Measurements from ENCODE around the gene CNOT4.
"Not testable (repeated sequence)": the region's sequence is repeated elsewhere in the genome, so short reads cannot be mapped to it uniquely, and the experiment has no call there.

CNOT4 gene

GRCh38 chr7:135454060-135454459, 55.8 kb downstream of the CNOT4 start:
- TF ChIP-seq POLR2A (IDR thresholded peaks at IDR 0.05; ENCODE audit: low read depth, low read length), result no peak
- FAIRE-seq (no peak), DNase-seq (ENCODE audit: insufficient read length, low spot score) (no peak)

GRCh38 chr7:135449436-135449835, 60.5 kb downstream of the CNOT4 start:
- no peak for TF ChIP-seq POLR2A (IDR thresholded peaks at IDR 0.05; ENCODE audit: low read depth, low read length)
- DNase-seq (ENCODE audit: insufficient read length, low spot score) (no peak), FAIRE-seq (no peak)

DNA sequence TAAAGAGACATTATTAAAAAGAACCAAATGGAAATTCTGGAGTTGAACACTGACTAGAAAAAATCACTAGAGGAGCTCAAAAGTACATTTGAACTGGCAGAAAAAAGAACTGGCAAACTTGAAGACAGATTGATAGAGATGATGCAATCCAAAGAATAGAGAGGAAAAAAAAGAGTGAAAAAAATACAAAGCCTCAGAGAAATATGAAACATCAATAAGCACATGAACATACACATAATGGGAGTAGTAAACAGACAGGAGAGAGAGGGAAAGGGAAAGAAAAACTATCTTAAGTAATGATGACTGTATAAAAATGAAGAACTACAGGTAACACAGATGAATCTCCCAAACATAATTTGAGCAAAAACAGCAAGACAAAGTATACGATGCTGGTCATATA, 61.1 kb downstream of the CNOT4 start:
- no peak for DNase-seq (ENCODE audit: insufficient read length, low spot score)
- TF ChIP-seq POLR2A (IDR thresholded peaks at IDR 0.05; ENCODE audit: low read depth, low read length), result no peak
- FAIRE-seq, result no peak

GRCh38 chr7:135447748-135448147, 62.2 kb downstream of the CNOT4 start:
- no peak for FAIRE-seq

GRCh38 chr7:135445690-135446089, 64.2 kb downstream of the CNOT4 start:
- TF ChIP-seq POLR2A (IDR thresholded peaks at IDR 0.05; ENCODE audit: low read depth, low read length), result no peak
- FAIRE-seq, result no peak
- DNase-seq (ENCODE audit: insufficient read length, low spot score), result no peak

More at GRCh38 chr7:135447748-135448147, 62.2 kb downstream of the CNOT4 start:
- no peak for DNase-seq (ENCODE audit: insufficient read length, low spot score)
- TF ChIP-seq POLR2A (IDR thresholded peaks at IDR 0.05; ENCODE audit: low read depth, low read length), result no peak

DNA sequence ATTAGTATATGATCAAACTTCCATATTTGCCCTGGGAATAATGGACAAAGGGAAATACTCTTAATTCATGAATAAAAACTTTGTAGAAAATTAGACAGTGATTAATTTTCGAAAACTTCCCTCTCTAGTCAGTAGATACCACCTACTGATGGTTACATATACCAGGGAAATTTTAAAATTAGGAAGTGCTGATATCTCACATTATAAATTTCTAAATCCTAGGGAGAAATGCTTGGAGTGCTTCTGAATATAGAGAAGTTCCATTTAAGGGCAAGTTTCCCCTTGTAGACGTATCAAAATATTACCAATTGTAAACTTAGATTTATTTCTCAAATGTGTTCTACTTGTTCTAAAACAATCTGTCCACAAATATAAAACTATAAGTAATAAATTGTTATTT, 64.6 kb downstream of the CNOT4 start:
- DNase-seq (ENCODE audit: insufficient read length, low spot score); FAIRE-seq: not testable (repeated sequence)

GRCh38 chr7:135441791-135442190, 68.1 kb downstream of the CNOT4 start:
- DNase-seq (ENCODE audit: insufficient read length, low spot score) (peak; percentile 6), FAIRE-seq (peak; percentile 67)
- TF ChIP-seq POLR2A (IDR thresholded peaks at IDR 0.05; ENCODE audit: low read depth, low read length), result no peak

GRCh38 chr7:135434047-135434446, 75.9 kb downstream of the CNOT4 start:
- DNase-seq (ENCODE audit: insufficient read length, low spot score), result no peak
- no peak for FAIRE-seq

DNA sequence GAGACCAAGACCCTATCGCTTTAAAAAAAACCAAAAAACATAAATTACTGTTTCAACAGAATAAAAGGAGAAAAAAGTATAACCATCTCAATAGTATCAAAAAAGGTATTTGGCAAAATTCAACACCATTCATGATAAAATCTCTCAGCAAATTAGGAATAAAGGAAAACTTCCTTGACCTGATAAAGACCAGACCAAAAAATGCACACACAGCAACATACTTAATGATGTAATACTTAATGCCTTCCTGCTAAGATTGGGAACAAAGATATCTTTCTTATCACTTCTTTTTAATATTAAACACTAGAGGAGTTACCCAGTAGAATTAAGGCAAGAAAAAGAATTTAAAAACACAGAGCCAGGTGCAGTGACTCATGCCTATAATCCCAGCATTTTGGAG, 79.3 kb downstream of the CNOT4 start:
- FAIRE-seq (no peak), DNase-seq (ENCODE audit: insufficient read length, low spot score) (no peak)
- no peak for TF ChIP-seq POLR2A (IDR thresholded peaks at IDR 0.05; ENCODE audit: low read depth, low read length)

More at GRCh38 chr7:135434047-135434446, 75.9 kb downstream of the CNOT4 start:
- TF ChIP-seq POLR2A (IDR thresholded peaks at IDR 0.05; ENCODE audit: low read depth, low read length), result no peak

DNA sequence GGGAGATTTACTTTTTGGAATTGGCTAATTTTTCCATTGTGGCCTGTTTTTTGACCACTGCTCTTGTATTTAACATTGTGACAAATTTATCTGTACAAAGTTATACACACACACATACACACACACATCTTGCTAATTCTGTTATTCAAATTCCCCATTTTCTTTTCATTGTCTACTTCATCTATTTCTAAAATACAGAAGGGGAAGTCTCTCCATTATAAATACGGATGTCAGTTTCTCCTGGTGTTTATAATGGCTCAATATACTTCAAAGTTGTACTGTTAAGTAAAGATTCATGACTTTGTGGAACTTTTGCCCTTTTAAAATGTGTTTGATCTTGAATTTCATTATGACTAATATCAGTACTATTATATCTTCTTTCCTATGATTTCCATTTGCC, 81.0 kb downstream of the CNOT4 start:
- no peak for FAIRE-seq
- TF ChIP-seq POLR2A (IDR thresholded peaks at IDR 0.05; ENCODE audit: low read depth, low read length), result no peak

DNA sequence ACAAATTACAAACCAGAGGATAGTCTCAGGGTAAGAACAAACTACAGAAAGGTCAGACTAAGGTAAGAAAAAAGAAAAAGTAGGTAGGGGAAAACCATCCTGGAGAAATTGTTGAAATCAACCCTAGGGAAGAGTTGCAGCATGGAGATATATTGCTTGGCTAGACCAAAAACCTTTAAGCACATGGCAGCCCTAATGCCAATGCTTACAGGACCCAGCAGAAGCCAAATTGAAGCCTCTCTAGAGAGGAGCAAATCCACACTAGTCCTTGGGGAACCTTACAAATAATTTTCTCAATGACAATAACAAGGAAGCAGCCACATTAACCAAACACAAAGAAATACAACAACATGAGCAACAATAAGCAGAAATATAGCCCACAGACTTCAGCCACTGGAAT, 81.9 kb downstream of the CNOT4 start:
- DNase-seq (ENCODE audit: insufficient read length, low spot score) (no peak), FAIRE-seq (no peak)
- no peak for TF ChIP-seq POLR2A (IDR thresholded peaks at IDR 0.05; ENCODE audit: low read depth, low read length)

More for the DNA sequence above, 81.0 kb downstream of the CNOT4 start:
- no peak for DNase-seq (ENCODE audit: insufficient read length, low spot score)

DNA sequence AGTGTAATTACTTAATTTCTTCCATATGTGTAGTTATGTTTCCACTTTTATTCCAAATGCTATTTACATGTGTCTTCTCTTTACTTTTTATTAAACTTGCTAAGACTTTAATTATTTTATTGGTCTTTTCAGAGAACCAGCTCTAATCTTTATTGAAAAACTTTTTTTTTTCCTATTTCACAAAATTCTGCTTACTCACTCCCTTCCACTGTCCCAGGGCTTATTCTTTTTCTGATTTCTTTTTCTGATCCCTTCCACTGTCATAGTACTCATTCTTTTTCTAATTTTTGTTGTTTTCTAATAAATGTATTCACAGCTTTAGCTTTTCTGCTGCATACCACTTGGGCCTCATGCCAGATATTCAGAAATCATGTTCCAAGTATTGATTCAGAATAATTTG, 82.7 kb downstream of the CNOT4 start:
- no peak for TF ChIP-seq POLR2A (IDR thresholded peaks at IDR 0.05; ENCODE audit: low read depth, low read length)
- no peak for FAIRE-seq
- DNase-seq (ENCODE audit: insufficient read length, low spot score), result no peak

DNA sequence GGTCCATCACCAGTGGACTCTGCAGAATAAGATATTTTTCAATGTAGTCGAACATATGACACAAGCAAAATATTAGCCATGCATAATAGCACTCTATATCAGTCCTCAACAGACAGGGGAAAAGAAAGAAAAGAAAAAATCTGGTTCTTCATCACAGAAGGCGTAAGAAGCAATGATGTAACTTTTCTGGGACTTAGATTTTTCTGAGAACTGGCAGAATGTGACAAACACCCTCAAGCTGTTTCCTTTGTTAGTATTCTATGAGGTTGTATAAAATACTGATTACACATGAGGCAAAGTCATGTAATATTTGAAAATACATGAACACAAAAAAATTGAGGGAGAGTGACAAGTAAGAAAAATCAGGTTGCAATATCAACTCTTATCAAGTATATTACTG, 84.9 kb downstream of the CNOT4 start:
- TF ChIP-seq POLR2A (IDR thresholded peaks at IDR 0.05; ENCODE audit: low read depth, low read length), result no peak
- no peak for DNase-seq (ENCODE audit: insufficient read length, low spot score)
- FAIRE-seq, result no peak

DNA sequence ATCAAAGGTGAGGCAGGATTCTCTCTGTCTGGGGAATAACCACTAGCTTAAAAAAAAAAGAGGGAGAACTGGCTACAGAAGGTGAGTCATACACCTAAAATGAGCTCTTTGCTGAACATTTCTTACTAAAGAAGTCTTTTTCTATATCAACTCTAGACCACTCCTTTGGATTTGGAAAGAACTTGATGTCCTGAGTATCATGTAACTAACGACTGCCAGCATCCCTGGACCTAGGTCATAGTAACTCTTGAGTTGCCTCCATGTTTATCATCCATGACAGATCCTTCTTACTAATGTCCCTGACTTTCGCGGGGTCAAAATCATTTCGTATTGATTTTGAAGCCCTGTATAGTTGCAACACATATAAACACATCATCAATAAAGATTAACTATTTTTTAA, 89.1 kb downstream of the CNOT4 start:
- no peak for TF ChIP-seq POLR2A (IDR thresholded peaks at IDR 0.05; ENCODE audit: low read depth, low read length)
- FAIRE-seq (no peak), DNase-seq (ENCODE audit: insufficient read length, low spot score) (no peak)

- DNase-seq (ENCODE audit: insufficient read length, low spot score) (no peak), FAIRE-seq (no peak)
- no peak for TF ChIP-seq POLR2A (IDR thresholded peaks at IDR 0.05; ENCODE audit: low read depth, low read length)
Observed at GRCh38 chr7:135416431-135416830, 93.5 kb downstream of the CNOT4 start.

- DNase-seq (ENCODE audit: insufficient read length, low spot score) (no peak), FAIRE-seq (no peak)
- TF ChIP-seq POLR2A (IDR thresholded peaks at IDR 0.05; ENCODE audit: low read depth, low read length), result no peak
Observed at GRCh38 chr7:135414850-135415439, 95.0 kb downstream of the CNOT4 start.
